Loucy (cell line): Measurements from ENCODE around the gene LILRA5.

Experiments used
- EZH2phosphoT487 ChIP-seq: fragments of 200-600 bp; IDR thresholded peaks from 2 replicates; pipeline ENCODE4 v1.6.1; 2018; ENCODE audit warnings: antibody characterized with exemption, mild to moderate bottlenecking, moderate library complexity, borderline replicate concordance
- TF ChIP-seq, protein P1 (sequence below): fragments of 200-600 bp; sonication (generic); conservative IDR thresholded peaks from 2 replicates; pipeline ENCODE4 v1.5.1; 2014; ENCODE audit warnings: mild to moderate bottlenecking, antibody characterized with exemption, low read length

DNA sequence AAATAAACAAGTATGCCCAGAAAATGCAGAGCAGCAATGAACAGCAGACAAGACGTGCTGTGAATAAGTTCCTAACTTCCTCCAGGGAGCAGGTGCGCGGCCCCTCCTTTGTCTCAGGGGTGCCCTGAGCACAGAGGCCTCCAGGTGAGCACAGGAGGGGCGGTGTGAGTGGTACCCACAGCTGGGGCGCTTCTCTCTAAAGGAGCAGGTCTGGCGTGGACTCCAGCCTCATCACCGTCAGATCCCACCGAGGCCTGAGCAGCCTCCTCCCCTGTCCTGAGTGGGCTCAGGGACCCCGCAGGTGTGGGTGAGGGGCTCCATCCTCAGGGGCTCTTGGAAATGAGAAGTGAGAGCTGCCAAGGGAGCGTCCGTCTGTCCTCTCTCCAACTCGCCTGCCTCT lies 3.2 kb downstream of the LILRA5 start:
- TF ChIP-seq, protein P1, sequence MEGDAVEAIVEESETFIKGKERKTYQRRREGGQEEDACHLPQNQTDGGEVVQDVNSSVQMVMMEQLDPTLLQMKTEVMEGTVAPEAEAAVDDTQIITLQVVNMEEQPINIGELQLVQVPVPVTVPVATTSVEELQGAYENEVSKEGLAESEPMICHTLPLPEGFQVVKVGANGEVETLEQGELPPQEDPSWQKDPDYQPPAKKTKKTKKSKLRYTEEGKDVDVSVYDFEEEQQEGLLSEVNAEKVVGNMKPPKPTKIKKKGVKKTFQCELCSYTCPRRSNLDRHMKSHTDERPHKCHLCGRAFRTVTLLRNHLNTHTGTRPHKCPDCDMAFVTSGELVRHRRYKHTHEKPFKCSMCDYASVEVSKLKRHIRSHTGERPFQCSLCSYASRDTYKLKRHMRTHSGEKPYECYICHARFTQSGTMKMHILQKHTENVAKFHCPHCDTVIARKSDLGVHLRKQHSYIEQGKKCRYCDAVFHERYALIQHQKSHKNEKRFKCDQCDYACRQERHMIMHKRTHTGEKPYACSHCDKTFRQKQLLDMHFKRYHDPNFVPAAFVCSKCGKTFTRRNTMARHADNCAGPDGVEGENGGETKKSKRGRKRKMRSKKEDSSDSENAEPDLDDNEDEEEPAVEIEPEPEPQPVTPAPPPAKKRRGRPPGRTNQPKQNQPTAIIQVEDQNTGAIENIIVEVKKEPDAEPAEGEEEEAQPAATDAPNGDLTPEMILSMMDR = no peak
- TF ChIP-seq EZH2phosphoT487 = no peak
